GM18499 (cell line): Measurements from ENCODE around the gene CHERP.

Source experiments
- ATAC-seq: cut with Tn5 transposase; IDR thresholded peaks from one replicate; pipeline ENCODE4 v1.9.1; 2021; ENCODE audit warnings: moderate number of reproducible peaks; ENCODE audit not compliant: insufficient read depth, unreplicated experiment

The CHERP gene, protein sequence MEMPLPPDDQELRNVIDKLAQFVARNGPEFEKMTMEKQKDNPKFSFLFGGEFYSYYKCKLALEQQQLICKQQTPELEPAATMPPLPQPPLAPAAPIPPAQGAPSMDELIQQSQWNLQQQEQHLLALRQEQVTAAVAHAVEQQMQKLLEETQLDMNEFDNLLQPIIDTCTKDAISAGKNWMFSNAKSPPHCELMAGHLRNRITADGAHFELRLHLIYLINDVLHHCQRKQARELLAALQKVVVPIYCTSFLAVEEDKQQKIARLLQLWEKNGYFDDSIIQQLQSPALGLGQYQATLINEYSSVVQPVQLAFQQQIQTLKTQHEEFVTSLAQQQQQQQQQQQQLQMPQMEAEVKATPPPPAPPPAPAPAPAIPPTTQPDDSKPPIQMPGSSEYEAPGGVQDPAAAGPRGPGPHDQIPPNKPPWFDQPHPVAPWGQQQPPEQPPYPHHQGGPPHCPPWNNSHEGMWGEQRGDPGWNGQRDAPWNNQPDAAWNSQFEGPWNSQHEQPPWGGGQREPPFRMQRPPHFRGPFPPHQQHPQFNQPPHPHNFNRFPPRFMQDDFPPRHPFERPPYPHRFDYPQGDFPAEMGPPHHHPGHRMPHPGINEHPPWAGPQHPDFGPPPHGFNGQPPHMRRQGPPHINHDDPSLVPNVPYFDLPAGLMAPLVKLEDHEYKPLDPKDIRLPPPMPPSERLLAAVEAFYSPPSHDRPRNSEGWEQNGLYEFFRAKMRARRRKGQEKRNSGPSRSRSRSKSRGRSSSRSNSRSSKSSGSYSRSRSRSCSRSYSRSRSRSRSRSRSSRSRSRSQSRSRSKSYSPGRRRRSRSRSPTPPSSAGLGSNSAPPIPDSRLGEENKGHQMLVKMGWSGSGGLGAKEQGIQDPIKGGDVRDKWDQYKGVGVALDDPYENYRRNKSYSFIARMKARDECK

DNA sequence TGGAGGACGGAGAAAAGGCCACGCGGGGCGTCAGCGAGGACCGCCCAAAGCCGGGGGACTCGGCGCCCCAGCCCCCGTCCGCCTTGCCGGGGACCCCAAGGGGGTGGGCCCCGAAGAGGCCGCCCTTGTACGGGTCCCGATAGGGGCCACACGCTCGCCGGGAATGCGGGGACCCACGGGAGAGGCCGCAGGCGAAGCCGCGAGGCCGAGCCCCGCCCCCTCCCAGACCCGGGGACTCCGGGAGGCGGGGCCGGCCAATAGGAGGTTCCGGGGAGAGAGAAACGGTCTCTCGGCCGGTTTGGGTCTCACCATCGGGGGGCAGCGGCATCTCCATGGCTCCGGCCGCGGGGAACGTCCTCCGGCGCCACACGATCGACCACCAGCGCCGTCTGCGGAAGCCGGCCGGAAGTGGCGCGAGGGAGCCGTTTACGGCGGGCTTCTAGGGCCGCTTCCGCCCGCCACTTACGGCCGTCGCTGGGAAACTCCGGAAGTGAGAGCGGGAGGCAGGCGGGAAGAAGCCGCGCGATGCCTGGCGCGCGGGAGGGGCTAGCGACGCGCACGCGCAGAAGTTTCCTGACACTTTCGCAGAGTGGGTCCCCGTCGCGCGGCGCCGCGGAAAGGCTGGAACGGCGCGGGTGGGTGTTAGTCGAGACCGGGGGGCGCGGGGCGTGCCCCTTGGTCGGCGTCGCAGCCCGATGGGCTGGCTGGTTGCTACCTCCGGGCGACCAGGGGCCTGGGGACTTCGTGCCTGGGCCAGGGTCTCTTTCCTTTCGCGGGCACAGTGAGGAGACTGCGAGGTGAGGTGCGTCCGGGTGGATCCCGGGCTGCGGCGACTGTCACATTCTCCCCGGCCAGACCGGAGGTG lies at the start of gene CHERP:
CHERP (minus strand) TSS at position 393 of the 865 bp plus-strand sequence; CDS start at position 334, 59 bp downstream.
- ATAC-seq = peak; percentile 47

DNA sequence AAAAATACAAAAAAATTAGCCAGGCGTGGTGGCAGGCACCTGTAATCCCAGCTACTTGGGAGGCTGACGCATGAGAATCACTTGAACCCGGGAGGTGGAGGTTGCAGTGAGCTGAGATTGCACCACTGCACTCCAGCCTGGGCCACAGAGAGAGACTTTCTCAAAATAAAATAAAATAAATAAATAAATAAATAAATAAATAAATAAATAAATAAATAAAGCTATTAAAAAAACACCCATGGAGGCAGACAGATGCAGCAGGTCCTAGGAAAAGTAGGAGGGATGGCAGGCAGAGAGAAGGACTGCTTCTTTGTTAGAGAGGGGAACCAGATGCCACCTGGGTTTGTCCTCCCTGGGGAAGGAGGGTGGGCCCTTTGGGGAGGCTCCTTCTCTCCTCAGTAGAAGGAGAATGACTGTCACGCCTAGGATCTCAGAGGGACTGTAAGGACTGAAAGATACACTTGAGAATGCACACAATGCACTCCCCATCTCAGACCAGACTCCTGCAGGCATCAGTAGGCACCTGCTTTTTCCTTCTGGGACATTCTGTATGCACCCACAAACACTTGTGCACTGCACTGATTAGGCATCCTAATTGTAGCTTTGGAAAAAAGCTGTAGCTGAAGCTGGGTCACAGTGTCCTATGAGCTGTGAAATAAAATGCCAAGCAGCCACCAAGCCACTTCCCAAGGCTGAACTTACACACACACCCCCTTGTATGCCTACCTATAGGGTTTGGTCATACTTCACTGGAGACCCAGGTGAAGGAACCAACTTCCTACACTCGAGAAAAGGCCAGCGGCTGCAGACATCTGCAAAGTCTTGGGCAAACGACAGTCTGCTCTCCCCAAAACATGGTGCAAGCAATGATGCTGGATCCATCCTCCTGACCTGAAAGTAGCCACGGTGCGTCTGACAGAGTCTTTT lies 48.9 kb upstream of the CHERP start:
- no peak for ATAC-seq

DNA sequence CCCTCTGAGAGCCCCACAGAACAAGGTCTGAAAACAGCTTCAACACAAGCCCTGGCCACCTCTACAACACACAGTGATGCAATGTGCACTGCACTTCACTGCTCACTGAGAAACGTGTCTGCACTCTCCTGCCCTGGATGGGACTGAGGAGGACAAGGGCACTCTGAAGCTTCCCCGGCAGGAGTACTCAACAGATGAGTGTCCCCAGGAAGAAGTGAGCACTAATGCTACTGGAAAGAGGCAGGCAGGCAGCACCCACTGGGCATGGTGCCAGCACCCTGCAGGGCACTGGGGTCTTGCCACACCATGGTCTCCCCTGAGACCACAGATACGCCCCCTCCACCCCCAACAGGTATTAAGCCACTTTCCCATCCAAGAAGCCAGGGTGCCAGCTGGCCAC lies 47.7 kb upstream of the CHERP start:
- no peak for ATAC-seq

DNA sequence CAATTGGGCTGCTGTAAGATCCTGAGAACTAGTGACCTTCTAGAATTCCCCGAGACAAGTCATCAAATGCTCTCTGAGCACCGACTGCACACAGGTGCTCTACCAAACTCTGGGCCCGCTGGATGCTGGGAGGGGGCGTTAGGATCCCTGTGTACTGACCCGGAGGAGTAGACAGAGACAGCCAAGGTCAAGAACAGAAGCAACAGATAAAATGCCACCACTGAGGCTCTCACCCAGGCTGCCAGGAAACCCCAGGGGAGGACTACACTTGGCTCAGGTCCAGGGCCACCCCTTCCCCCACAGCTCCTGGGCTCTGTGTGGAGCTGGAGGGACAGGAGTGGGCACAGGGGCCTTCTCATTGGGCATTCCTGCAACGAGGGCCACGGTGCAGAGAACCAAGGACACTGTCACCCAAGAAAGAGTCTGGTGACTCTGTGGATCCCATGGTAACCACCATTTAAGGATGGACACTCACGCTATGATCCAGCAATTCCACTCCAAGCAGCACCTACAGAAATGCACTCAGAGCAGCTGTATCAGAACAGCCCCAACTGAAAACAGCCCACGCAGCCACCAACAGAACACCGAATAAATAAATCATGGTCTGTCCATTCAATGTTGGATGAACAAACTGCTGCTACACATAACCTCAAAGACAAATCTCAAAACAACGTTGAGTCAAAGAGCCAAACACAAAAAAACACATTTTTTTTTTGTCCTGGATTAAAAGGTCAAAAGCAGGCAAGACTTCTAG lies 46.8 kb upstream of the CHERP start:
- ATAC-seq = no peak

DNA sequence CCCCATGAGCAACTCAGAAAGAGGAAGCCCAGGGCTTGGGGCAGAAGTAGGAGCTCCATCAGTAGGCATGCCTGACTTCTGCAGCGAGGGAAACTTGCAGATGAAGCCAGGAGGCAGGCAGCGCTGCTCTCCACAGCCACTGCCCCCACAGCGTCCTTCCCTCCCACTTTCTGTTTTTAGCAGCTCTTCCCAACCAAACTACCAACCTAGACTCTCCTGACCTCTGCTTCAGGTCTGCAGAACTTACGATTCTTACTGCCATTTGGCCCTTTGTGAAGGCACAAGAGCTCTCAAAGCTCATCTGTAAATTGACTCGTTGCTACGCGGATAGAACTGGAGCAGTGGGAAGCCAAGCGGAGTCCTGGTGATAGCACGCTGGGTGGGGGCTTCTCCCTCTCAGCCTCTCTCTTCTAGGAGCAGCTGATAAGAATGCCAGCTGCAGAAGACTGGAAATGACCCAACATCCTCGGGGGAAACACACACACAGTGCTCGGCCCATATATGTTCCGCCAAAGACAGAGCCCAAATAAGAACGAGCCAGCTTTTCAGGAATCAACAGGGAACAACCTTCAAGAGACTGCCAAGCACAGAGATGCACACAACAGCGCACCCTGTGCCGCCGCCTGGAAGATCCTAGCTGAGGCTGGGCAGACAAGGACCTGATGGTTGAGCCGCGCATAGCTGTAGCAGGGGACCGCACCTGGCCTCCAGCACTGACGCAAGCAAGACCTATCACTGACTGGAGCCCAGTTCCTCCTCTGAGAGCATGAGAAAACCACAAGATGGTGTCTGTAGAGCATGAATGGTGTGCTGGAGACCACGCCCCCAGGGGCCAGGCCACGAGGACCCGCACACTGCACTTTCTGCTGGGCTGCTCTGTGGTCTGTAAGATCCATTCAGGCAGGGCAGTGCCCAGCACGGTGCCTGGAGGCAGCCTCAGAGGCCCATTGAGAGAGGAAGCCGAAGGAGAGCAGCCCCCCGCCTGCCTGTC lies 45.9 kb upstream of the CHERP start:
- no peak for ATAC-seq

DNA sequence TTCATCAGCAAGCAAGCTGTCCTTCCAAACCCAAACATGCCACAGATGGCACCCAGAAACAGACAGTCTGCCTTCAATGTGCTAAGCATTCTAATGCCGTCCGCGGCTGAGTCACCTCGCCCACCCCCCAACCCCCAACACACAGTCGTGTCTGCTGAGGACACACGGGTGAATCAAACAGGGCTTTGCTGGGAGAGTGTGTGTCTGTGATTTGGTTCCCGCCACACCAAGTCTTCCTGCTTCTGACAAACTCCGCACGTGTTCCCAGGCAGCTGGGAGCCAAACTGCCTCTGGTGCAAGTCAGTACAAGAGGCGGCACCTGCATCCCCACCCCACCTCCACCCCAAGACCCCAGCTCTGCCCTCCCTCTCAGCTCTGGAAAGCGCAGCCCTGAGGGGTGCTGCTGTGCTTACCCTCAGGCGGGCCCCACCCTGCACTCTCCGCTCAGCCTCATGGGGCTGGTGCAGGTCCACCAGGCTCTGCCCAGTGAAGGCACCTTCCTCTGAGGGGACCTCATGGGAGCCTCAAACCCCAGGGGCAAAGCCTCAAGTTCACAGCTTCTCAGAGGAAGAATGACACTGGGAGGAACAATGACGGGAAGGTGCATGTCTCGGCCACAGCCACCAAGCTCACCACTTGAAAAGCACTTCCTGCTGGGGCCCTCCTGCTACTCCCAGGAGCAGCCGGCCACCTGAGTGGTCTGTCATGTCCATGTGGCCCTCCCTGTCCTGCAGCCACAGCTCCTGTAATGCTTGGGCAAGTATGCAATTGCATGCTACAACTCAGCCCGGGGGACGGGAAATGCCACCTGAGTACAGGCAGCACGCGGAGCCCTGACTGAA lies 45.0 kb upstream of the CHERP start:
- ATAC-seq = no peak

DNA sequence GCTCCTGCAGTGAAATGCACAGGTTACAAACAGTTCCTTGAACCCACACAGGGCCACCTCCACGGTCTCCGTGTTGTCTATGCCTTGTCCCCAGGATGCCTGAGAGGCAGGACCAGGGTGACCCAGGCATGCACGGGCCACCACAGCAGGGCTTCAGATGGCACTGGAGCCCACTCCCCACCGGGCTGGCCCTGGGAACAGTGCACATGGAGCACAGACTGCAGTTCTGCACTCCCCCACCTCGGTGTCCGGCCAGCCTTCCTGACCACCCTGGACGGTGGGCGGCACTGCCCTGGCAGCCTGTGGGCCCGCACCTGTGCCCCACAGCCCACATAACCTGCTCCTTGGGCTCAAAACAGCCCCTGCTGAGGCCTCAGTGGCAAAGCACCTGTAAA lies 44.2 kb upstream of the CHERP start:
- no peak for ATAC-seq

DNA sequence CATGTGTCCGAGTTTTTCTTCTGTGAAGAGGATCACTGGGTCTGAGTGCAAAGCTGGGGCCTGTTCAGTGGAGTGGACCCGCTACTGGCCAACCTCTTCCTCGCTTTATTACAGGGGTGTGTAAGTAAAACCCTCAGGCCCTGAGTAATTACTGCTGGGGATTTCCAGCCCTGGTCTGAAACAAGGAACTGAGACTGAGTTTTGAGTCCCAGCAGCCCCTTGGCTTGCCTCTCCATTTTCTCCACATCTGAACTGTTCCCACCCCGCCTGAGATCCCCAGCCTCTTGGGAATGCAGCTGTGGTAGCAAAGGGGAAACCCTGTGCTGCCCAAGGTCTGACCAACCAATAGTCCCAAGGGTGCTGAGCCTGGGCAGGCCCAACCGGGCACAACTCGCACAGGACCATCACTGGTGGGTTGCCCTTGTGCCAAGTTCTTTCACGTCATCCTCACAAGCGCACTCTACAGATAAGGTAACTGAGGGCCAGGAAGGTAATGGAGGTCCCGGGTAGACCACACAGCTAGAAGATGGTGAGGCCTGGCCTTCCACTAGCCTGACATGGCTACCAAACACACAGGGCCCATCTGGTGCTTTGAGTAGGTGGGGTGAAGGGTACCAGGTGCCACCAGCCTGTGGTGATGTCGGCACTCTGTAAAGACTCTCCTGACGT lies 43.7 kb upstream of the CHERP start:
- no peak for ATAC-seq

DNA sequence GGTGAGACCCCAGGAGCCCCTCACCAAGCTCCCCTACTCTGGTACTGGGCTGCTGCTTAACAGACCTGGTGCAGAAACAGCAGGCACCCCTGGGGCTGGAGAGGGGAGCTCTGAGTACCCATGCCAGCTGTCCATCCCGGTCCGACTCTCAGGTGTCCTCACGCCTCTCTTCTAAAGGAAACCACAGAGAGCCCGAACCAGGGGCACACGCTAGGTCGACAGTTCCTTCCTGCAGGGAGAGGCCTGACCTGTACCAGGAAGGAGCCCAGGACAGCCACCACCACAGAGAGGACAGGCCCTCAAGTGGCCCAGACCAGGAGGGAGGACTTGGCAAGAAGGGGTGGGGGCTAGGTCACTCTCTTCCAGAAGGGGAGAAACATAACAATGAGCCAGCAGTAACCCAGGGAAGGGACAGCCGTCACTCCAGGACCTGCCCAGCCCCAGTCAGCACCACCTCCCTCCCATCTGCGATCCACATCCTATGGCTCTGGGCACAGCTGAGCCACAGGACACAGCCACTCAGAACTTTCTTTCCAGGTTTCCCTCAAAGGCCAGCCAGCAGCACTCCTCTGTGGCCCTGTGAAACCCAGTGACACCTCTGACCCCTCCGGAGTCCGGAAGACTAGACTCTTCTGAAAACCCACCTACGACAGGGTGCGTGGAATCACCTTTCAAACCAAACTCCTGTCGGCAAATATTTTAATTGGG lies 43.0 kb upstream of the CHERP start:
- ATAC-seq = no peak

DNA sequence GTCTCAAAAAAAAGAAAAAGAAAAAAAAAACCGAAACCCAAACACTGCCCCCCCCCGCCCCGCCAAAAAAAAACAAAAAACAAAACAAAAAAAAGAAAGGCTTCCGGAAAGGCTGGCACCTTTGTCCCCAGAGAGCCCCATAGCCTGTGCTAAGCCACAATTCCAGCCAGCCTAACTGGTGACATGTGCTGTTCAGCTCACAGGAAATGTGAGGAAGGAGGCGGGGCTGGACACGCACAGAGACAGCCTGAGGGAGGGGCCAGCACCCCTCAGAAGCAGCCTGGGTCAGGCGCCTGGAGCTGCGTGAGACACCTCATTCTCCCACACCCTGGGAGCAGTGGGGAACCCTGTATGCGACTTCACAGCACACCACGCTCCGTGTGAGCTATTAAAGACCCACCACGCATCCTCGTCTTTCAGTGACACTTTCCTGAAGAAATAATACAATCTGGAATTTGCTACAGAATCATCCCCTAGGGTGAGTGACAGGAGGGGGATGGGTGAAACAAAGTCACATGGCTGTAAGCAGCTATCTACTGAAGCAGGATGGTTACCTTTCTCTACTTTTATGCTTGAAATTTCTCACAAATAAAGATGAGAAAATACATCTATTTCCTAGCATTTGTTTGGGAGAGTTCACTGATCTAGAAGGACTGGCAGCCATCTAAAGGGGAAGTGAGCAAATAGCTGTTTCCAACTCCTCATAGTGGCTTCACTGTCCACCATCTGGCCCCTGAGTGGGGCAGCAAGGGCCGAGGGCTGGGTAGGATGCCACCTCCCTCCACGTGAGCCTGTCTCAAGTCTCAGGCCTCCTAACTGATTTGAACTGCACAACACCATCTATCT lies 42.2 kb upstream of the CHERP start:
- ATAC-seq = no peak

DNA sequence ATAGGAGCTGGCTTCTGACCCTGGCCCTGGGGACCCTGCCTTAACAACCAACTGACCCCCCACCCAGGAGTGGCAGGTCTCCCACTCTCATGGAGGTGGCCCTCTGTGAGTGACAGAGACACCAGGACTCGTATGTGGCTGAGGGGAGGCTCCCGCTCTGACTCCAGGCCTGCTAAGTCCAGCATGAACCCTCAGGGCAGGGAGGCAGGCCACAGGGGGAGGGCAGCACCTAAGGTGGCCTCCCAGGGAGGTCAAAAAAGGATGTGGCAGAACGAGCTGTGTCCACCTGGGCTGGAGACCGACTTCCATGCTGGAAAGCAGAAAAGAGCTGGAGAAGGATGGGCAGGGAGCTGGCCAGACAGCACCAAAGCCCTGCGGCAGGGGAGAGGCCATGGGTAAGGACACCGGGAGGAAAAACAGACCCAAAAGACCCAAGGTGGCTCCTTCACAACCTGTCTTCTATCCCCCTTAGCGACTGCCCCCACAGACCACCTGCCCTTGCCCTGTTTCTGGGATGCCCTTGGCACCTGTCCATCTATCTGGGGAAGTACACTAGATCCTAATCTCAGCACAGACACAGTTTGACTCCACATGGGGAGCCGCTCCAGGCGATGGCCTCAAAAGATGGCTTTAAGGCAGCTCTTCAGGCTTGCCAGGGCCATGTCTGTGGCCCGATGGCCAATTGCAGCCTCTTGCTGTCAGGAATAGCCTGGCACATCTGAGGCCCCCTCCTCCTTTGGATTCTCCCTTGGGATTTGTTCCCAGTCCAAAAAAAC lies 40.4 kb upstream of the CHERP start:
- no peak for ATAC-seq

DNA sequence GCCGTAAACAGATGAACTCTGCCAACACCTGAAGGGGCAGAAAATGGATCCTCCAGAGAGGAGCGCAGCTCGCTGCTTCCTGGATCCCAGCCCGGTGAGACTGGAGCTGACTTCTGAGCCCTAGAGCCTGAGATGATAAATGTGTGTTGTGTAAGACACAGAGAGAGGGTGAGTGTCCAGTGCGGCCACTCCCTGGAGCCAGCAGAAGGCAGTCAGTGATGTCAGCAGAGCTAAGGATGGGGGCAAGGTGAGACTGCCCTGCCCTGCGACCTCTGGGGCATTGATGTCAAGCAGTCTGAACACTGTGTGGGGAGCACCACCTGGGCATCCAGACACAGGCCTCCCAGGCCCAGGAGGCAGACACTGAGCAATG lies 39.7 kb upstream of the CHERP start:
- ATAC-seq = no peak

DNA sequence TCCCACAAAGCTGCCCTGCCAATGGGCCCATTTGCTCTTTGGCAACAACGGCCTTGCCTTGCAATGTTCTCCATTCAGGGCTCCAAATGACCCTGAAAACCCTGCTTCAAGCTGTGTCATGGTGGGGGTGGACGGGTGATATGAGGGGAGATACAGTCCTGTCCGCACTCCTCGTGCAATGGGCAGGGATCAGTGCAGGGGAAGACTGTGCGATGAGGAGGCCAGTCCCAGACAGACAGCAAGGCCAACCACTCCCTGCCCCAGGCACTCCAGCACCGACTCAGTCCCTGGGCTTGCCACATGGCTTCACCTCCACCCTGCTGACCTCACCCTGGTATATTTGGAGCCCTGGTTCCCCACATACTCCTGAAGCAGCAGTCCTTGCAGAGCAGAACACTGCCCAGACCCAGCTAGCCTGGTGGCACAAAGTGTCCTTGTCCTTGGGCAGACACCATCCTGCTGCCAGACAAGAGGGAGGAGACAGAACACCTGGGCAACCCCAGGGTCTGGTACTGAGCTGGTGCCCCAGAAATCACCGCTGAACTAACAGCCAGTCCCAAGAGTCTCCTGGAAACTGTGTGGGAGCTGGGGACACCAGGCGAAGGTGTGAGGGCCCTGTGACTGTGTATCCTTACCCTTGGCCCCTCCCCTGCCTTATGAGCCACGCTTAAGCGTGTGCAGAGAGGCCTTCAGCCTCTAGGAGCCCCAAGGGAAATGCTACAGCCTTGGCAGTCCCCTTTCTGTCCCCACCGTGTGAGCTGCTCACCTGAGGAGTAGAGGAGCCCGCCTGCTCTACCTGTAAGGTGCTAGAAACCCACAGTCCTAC lies 39.1 kb upstream of the CHERP start:
- ATAC-seq = no peak
